ENCODE data around the gene IGSF23.

- TF ChIP-seq CTCF (IDR thresholded peaks at IDR 0.05) = no peak
- no peak for TF ChIP-seq POLR2A (IDR thresholded peaks at IDR 0.05)
Observed at GRCh38 chr19:44573183-44573582, 40.2 kb upstream of the IGSF23 start.

All from adrenal gland (tissue), 5 donors.